ENCODE results near the gene FBLN2. TPM values are rescaled to one million over a fixed set of nuclear protein-coding genes. Genes with fewer than 3 reads are reported as not detected.

Gene FBLN2
- total RNA-seq, 4 donors from 2014 or later: 85.9 to 187 (median 117) TPM

DNA sequence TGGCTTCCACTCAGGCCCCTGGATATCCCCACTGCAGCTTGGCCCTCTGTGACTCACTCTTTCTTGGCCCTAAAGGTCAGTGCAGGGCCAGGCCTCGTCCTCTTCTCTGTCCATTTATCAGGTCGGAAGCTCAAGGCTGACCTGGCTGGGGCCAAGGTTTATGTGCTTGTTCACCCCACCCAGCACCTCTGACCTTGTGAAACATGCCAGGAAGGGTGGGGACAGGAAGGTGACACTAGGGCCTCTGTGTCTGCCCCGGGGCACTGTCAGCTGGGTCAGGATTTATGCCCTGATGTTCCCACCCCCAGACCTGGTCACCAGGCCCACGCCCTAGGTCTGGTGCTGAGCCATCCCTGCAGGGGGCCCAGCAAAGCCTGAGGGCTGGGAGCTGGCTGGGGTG lies 103.8 kb downstream of the FBLN2 start:
- Histone ChIP-seq H3K27me3 (peaks cover 34% of the 10 kb centered on the region), H3K4me3 (no peak overlapping the region), H3K36me3 (no peaks in the 10 kb centered on the region), H3K9me3 (no peaks in the 10 kb centered on the region), H3K4me1 (peaks cover 0 to 44% (median 14%) of the 10 kb centered on the region in 3 donors), H3K27ac (no peak overlapping the region)
- ATAC-seq: no peak
- no CpG with 5 or more reads among the region's 4 CpGs for WGBS, 2 donors (ENCODE audit: low coverage in 1 of 2)
- no peak for TF ChIP-seq POLR2A (IDR thresholded peaks at IDR 0.05)
- TF ChIP-seq, protein P1, sequence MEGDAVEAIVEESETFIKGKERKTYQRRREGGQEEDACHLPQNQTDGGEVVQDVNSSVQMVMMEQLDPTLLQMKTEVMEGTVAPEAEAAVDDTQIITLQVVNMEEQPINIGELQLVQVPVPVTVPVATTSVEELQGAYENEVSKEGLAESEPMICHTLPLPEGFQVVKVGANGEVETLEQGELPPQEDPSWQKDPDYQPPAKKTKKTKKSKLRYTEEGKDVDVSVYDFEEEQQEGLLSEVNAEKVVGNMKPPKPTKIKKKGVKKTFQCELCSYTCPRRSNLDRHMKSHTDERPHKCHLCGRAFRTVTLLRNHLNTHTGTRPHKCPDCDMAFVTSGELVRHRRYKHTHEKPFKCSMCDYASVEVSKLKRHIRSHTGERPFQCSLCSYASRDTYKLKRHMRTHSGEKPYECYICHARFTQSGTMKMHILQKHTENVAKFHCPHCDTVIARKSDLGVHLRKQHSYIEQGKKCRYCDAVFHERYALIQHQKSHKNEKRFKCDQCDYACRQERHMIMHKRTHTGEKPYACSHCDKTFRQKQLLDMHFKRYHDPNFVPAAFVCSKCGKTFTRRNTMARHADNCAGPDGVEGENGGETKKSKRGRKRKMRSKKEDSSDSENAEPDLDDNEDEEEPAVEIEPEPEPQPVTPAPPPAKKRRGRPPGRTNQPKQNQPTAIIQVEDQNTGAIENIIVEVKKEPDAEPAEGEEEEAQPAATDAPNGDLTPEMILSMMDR (IDR thresholded peaks at IDR 0.05): no peak

- peaks cover 0 to 36% (median 9%) of the 10 kb centered on the region in 3 donors for H3K4me1 ChIP-seq
- peaks cover 44% of the 10 kb centered on the region for H3K27me3 ChIP-seq
- no peak overlapping the region for H3K4me3 ChIP-seq
- no peak overlapping the region for H3K27ac ChIP-seq
- TF ChIP-seq POLR2AphosphoS5 (IDR thresholded peaks at IDR 0.05) (no peak), POLR2A (IDR thresholded peaks at IDR 0.05) (no peak), EP300 (IDR thresholded peaks at IDR 0.05) (no peak)
- TF ChIP-seq, protein P1 (IDR thresholded peaks at IDR 0.05): no peak
- H3K9me3 ChIP-seq: no peaks in the 10 kb centered on the region
- WGBS, 2 donors (ENCODE audit: low coverage in 1 of 2): 87 to 91% methylated on average over 15 to 20 of the region's 20 CpGs
- no peak for ATAC-seq
- no peaks in the 10 kb centered on the region for H3K36me3 ChIP-seq
Observed at GRCh38 chr3:13653631-13654279, 104.8 kb downstream of the FBLN2 start.

DNA sequence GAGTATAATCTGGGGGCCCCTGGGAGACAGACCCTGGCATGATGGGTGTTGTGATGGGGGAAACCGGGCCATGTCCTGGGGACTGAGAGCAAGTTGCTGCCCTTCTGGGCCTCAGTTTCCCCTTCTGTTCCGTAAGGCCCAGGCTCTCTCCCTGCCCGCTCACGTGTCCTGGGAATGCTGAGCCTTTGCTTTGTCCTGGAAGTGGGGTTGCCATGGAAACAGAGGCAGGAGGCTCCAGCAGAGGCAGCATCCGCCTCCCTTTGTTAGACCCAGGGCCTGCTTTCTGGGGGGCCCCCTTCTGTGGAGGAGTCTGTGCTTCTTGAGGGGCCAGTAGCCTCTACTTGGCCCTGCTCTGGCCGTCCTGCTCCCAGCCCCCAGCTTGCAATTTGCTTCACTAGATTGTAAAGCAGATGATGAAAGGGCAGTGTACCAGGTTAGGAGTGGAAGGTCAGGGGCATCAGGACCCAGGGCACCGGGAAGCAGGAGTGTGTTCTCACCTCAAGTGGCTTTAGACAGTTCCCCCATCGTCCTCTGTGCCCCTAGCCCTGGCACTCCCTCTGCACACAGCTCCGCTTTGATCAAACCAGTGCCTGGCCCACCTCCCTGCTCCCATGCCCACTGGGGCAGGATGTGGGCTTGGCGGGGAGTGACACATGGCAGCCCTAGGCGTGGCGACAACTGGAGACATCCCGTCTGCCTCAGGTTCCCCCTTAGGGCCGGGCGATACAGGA lies 105.6 kb downstream of the FBLN2 start:
- H3K4me3 ChIP-seq: peak overlapping the region in 1 of 2 donors; percentile 42
- no peak overlapping the region for H3K27ac ChIP-seq
- no peaks in the 10 kb centered on the region for H3K9me3 ChIP-seq
- peaks cover 46% of the 10 kb centered on the region for H3K27me3 ChIP-seq
- no peak for ATAC-seq
- TF ChIP-seq, protein P1 (IDR thresholded peaks at IDR 0.05): no peak
- TF ChIP-seq POLR2AphosphoS5 (IDR thresholded peaks at IDR 0.05) (no peak), POLR2A (IDR thresholded peaks at IDR 0.05) (no peak), EP300 (IDR thresholded peaks at IDR 0.05) (no peak)
- no peaks in the 10 kb centered on the region for H3K36me3 ChIP-seq
- WGBS, 2 donors (ENCODE audit: low coverage in 1 of 2): 94% methylated on average over 3 of the region's 15 CpGs; no CpG with 5 or more reads in 1 of the 2 donors
- H3K4me1 ChIP-seq: peaks cover 0 to 36% (median 9%) of the 10 kb centered on the region in 3 donors

DNA sequence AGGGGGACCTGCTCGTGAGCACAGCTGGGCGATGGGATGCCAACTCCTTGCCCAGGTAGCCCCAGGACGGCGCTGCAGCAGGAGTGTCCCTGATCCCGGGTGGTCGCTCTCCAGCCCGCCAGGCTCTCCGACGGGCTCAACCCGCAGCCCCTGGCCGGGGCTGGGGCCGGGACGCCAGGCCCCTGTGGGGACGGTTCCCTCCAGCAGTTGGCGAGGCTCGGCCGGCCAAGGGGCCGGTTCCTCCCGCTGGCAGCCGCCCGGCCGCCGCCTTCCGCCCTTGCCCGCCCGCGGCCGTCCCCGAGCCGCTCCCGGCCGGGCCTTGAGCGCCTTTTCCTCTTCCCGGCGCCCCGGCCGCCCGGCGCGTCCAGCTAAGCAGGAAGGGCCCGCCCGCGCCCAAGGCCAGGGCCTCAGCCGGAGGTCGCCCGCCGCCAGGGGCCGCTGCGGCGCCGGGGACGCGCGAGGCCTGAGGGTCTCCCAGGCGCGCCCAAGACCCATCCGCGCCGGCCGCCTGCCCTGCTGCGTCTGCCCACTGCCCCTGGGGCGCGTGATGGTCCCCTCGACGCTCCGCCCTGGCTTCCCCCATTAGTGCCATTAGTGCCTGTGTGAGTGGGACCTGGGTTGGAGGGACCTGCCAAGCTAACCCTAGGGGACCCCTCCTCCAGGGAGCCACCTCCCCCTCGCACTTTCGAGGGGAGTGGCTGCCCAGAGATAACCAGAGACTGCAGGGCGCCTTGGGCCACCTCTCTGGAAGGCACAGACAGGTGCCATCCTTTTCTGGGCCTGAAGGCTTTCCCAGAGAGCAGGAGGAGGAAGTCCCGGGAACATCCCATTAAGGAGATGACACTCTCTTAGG lies 106.4 kb downstream of the FBLN2 start:
- H3K36me3 ChIP-seq: no peaks in the 10 kb centered on the region
- 83 to 100% methylated on average over 1 of the region's 70 CpGs for WGBS, 2 donors (ENCODE audit: low coverage in 1 of 2)
- peak overlapping the region in 1 of 2 donors; percentile 42 for H3K4me3 ChIP-seq
- peaks cover 53% of the 10 kb centered on the region for H3K27me3 ChIP-seq
- TF ChIP-seq EP300 (IDR thresholded peaks at IDR 0.05): no peak
- TF ChIP-seq, protein P1 (IDR thresholded peaks at IDR 0.05): peak in 3 of 4 experiments; percentile 36 to 54 (median 51)
- H3K27ac ChIP-seq: peak overlapping the region in 1 of 4 donors; percentile 39
- peak; percentile 39 for ATAC-seq
- H3K9me3 ChIP-seq: no peaks in the 10 kb centered on the region
- H3K4me1 ChIP-seq: peaks cover 0 to 28% (median 7%) of the 10 kb centered on the region in 3 donors

Data from gastroesophageal sphincter (tissue), 4 donors.